Spleen (tissue), 7 donors: ENCODE measurements around the gene ANKAR.

Experiments
- CTCF ChIP-seq, 11 experiments: fragments of 200-600 bp in 7 of 11; fragments of 450-650 bp in 4 of 11; sonication (generic) in 4 of 11; IDR thresholded peaks in 8 of 11; conservative IDR thresholded peaks in 3 of 11; 1 replicate in 7 of 11; 2 replicates in 4 of 11; pipeline versions ENCODE4 v1.4.0 to v1.8.0; 2016 to 2021; ENCODE audit warnings: antibody characterized with exemption in 11 of 11, inconsistent platforms in 4 of 11, mild to moderate bottlenecking in 1 of 11
- POLR2A ChIP-seq, 3 donors: fragments of 450-650 bp; IDR thresholded peaks; one replicate each; pipeline ENCODE4 v1.5.1; 2017; ENCODE audit warnings: antibody characterized with exemption in 3 of 3, mild to moderate bottlenecking in 1 of 3
- POLR2AphosphoS5 ChIP-seq, 3 donors: sonication (generic); formaldehyde crosslinking; IDR thresholded peaks; one replicate each; pipeline ENCODE4 v1.5.1; 2017; ENCODE audit warnings: antibody characterized with exemption in 3 of 3
- donor health status: DM: no; HTN: no; CAD: no; lungs with moderate emphysema.
- donor health status: DM: no; HTN: no; CAD: no.
- donor health status: DM: no; HTN: no; CAD: no.

GRCh38 chr2:189681203-189681602 is 6.7 kb downstream of the ANKAR start:
- TF ChIP-seq CTCF (IDR thresholded peaks at IDR 0.05 in 8 of 11, conservative IDR thresholded peaks at IDR 0.05 in 3 of 11), result no peak
- TF ChIP-seq POLR2AphosphoS5 (IDR thresholded peaks at IDR 0.05), result no peak
- no peak for TF ChIP-seq POLR2A (IDR thresholded peaks at IDR 0.05)
